MCF 10A (cell line): Measurements from ENCODE around the gene DDX20. TPM values are rescaled to one million over a fixed set of nuclear protein-coding genes. Genes with fewer than 3 reads are reported as not detected.
A peak's percentile ranks its signal among the peaks of the same experiment; 100 is the strongest.

Experiments
- BruUV-seq: library from RNA; stranded (reverse); fragments of 400-500 nt; replicated peaks from 2 replicates; lab custom pipeline; 2021; lab: Mats Ljungman, UMichigan
- CTCF ChIA-PET: fragments of 300-600 bp; sonication (Branson Sonifier 250); formaldehyde crosslinking; extraction: SDS; loops from one replicate; lab custom pipeline; 2021; ENCODE audit warnings: antibody characterized with exemption, inconsistent platforms; lab: Yijun Ruan, JAX
- POLR2A ChIA-PET: fragments of 300-600, 350-650 bp; sonication (Branson Sonifier 250); formaldehyde crosslinking; extraction: SDS; loops from one replicate; lab custom pipeline; 2020; ENCODE audit warnings: antibody characterized with exemption, inconsistent platforms; lab: Yijun Ruan, JAX
- DNase-seq: peaks from one replicate; pipeline ENCODE4 v3.0.0-alpha.2; 2018; ENCODE audit not compliant: unreplicated experiment
- H3K27ac Mint-ChIP-seq: one replicate; pipeline ENCODE4 v1.8.0; 2022; ENCODE audit warnings: mild to moderate bottlenecking, low read depth, mixed read lengths; ENCODE audit not compliant: unreplicated experiment
- H3K27me3 Mint-ChIP-seq: one replicate; pipeline ENCODE4 v1.8.0; 2022; ENCODE audit warnings: mixed read lengths; ENCODE audit not compliant: insufficient read depth, unreplicated experiment
- H3K36me3 Mint-ChIP-seq: one replicate; pipeline ENCODE4 v1.8.0; 2022; ENCODE audit warnings: mild to moderate bottlenecking, moderate library complexity, mixed read lengths; ENCODE audit not compliant: insufficient read depth, unreplicated experiment
- H3K4me1 Mint-ChIP-seq: one replicate; pipeline ENCODE4 v1.8.0; 2022; ENCODE audit warnings: mixed read lengths; ENCODE audit not compliant: insufficient read depth, unreplicated experiment
- H3K4me3 Mint-ChIP-seq: one replicate; pipeline ENCODE4 v1.8.0; 2022; ENCODE audit warnings: mild to moderate bottlenecking, moderate library complexity, mixed read lengths; ENCODE audit not compliant: unreplicated experiment
- H3K9me3 Mint-ChIP-seq: one replicate; pipeline ENCODE4 v1.8.0; 2022; ENCODE audit warnings: mixed read lengths; ENCODE audit not compliant: unreplicated experiment
- intact Hi-C: fragments of 100-400 bp; cut with micrococcal nuclease; formaldehyde crosslinking; loops from 2 replicates; pipeline ENCODE4 v1.14.1; 2022
- total RNA-seq: library from RNA; stranded (reverse); gene quantifications from 2 replicates; pipeline ENCODE4 v1.2.3, GENCODE V29; 2022
- TF ChIP-seq, protein P1 (sequence below): fragments of 200-600 bp; IDR thresholded peaks from one replicate; pipeline ENCODE4 v1.8.0; 2022; ENCODE audit warnings: antibody characterized with exemption, mild to moderate bottlenecking; ENCODE audit not compliant: unreplicated experiment

The DDX20 gene
- total RNA-seq, 1 experiment from 2014 or later = 14.8 TPM

DNA sequence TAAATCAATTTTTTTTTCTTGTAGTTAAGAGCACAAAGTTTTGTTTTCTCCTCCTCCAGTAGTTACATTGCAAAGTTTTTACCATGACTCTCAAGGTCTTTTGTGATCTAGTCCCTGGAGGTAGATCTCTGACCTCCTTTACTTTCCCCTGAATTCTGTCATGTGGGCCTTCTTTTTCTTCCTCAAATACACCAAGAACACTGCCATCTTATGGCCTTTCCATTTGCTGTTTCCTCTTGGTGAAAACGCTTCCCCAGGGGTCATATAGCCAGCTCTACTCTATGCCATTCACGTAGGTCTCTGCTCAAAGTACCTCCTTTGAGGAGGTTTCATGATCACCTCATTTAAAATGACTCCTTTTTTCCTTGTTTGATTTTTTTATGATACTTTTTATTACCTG lies 2.7 kb downstream of the DDX20 start:
- Mint-ChIP-seq H3K27ac (no peak overlapping the region), H3K27me3 (no peaks in the 10 kb centered on the region), H3K36me3 (peaks cover 58% of the 10 kb centered on the region), H3K9me3 (no peaks in the 10 kb centered on the region), H3K4me3 (peak overlapping the region; percentile 10), H3K4me1 (peaks cover 6% of the 10 kb centered on the region)
- no peak for DNase-seq
- BruUV-seq = no TSS peak
- intact Hi-C loops = no loop called here
- ChIA-PET POLR2A (interaction anchor here (0.7 to 1.0 kb wide), 2 partner anchors 19 to 56 kb away, joined by 3 read pairs; partner anchors contain the start of gene INKA2), CTCF (interaction anchor here (0.6 to 1.8 kb wide), 4 partner anchors 43 to 574 kb away, joined by 3 to 10 read pairs (median 4); no protein-coding TSS in a partner anchor)
- TF ChIP-seq, protein P1, sequence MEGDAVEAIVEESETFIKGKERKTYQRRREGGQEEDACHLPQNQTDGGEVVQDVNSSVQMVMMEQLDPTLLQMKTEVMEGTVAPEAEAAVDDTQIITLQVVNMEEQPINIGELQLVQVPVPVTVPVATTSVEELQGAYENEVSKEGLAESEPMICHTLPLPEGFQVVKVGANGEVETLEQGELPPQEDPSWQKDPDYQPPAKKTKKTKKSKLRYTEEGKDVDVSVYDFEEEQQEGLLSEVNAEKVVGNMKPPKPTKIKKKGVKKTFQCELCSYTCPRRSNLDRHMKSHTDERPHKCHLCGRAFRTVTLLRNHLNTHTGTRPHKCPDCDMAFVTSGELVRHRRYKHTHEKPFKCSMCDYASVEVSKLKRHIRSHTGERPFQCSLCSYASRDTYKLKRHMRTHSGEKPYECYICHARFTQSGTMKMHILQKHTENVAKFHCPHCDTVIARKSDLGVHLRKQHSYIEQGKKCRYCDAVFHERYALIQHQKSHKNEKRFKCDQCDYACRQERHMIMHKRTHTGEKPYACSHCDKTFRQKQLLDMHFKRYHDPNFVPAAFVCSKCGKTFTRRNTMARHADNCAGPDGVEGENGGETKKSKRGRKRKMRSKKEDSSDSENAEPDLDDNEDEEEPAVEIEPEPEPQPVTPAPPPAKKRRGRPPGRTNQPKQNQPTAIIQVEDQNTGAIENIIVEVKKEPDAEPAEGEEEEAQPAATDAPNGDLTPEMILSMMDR = no peak

DNA sequence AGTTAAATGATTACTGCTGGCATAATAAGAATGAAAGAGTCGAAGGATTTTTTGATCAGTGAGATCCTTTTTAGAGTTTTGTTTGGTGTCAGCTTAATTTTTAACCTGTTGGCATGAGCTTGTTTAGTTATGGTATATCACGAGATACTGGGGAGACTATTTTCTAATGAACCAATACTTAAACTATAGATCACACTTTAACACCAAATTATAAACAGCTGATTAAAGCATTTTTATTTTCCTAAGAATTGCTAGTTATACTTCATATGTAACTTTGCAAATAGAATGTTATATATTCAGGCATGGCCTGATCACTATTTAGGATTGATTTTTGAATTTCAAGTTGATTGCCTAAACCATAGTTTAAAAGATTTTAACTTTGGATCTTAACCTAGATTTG lies 6.0 kb downstream of the DDX20 start:
- no peak overlapping the region for H3K27ac Mint-ChIP-seq
- no TSS peak for BruUV-seq
- H3K4me1 Mint-ChIP-seq = no peaks in the 10 kb centered on the region
- intact Hi-C loops = loop anchor here (10.0 kb wide), 1 partner anchor 107 kb away; no protein-coding TSS in a partner anchor
- POLR2A ChIA-PET = interaction anchor here (0.6 kb wide), 1 partner anchor 314 kb away, joined by 3 read pairs; no protein-coding TSS in a partner anchor
- H3K36me3 Mint-ChIP-seq = peaks cover 91% of the 10 kb centered on the region
- no peak for DNase-seq
- TF ChIP-seq, protein P1 = no peak
- H3K9me3 Mint-ChIP-seq = no peaks in the 10 kb centered on the region
- CTCF ChIA-PET = interaction anchor here (0.6 to 8.4 kb wide), 3 partner anchors 12 to 319 kb away, joined by 3 to 73 read pairs (median 4); no protein-coding TSS in a partner anchor
- H3K4me3 Mint-ChIP-seq = no peak overlapping the region
- no peaks in the 10 kb centered on the region for H3K27me3 Mint-ChIP-seq

GRCh38 chr1:111762332-111762731 lies 6.6 kb downstream of the DDX20 start:
- ChIA-PET CTCF (interaction anchor here (0.7 to 8.4 kb wide), 5 partner anchors 24 to 319 kb away, joined by 3 to 73 read pairs (median 3); no protein-coding TSS in a partner anchor), POLR2A (no interaction called here)
- H3K27me3 Mint-ChIP-seq = no peaks in the 10 kb centered on the region
- intact Hi-C loops = loop anchor here (10.0 kb wide), 1 partner anchor 108 kb away; no protein-coding TSS in a partner anchor
- no peak overlapping the region for H3K27ac Mint-ChIP-seq
- no peak for DNase-seq
- no TSS peak for BruUV-seq
- no peaks in the 10 kb centered on the region for H3K4me1 Mint-ChIP-seq
- H3K4me3 Mint-ChIP-seq = no peak overlapping the region
- TF ChIP-seq, protein P1 = no peak
- H3K9me3 Mint-ChIP-seq = no peaks in the 10 kb centered on the region
- peaks cover 97% of the 10 kb centered on the region for H3K36me3 Mint-ChIP-seq

DNA sequence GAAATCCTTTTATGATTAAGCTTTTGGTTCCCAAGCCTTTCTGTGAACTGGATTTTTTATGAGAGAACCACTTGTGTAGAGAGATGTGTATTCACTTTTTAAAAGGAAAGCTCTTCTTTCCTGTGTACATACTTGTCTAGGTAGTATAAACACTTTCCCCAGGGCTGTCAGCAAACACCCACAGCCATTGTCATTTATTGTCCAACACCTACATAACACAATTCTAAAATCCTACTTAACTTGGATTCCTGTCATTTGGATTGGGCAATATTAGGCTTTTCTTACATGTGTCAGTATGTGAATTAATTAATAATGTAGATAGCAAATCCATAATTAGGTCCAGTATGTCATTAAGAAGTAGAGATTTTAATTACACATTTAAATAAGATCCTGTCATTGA lies 12.3 kb downstream of the DDX20 start:
- Mint-ChIP-seq H3K36me3 (peaks cover 51% of the 10 kb centered on the region), H3K4me3 (no peak overlapping the region), H3K27me3 (no peaks in the 10 kb centered on the region), H3K4me1 (no peaks in the 10 kb centered on the region), H3K27ac (no peak overlapping the region), H3K9me3 (no peaks in the 10 kb centered on the region)
- ChIA-PET POLR2A (interaction anchor here (0.7 to 4.0 kb wide), 5 partner anchors 12 to 260 kb away, joined by 3 to 23 read pairs (median 5); partner anchors contain the start of genes DDX20 and INKA2), CTCF (interaction anchor here (0.8 to 8.4 kb wide), 12 partner anchors 8 to 286 kb away, joined by 3 to 73 read pairs (median 6); partner anchors contain the start of genes INKA2 and KCND3)
- no TSS peak for BruUV-seq
- TF ChIP-seq, protein P1 = no peak
- intact Hi-C loops = loop anchor here (10.0 kb wide), 1 partner anchor 113 kb away; no protein-coding TSS in a partner anchor
- no peak for DNase-seq
